HL-60 (cell line): Measurements from ENCODE around the gene OR2D2.

Experiments used
- CTCF ChIP-seq: IDR thresholded peaks from one replicate; pipeline ENCODE4 v1.5.1; 2011; ENCODE audit warnings: low read length, control low read depth, inconsistent platforms; ENCODE audit not compliant: insufficient read depth
- REST ChIP-seq: IDR thresholded peaks from 2 replicates; pipeline ENCODE4 v1.6.1; 2012; ENCODE audit warnings: low read depth; ENCODE audit not compliant: insufficient replicate concordance

- no peak for TF ChIP-seq CTCF
- TF ChIP-seq REST, result no peak
These were observed 28.4 kb upstream of the OR2D2 start, which contains the start of gene OR2D3 for GRCh38 chr11:6920702-6921101.
